Inflammatory macrophage (primary cell): ENCODE results near the gene TENT5C.

Source experiments
- DNase-seq, 2 donors: peaks; one replicate each; pipeline ENCODE4 v3.0.0-alpha.2; 2020 to 2022

TENT5C gene

GRCh38 chr1:117657949-117658660 lies 52.3 kb downstream of the TENT5C start:
- DNase-seq = no peak

- DNase-seq = no peak
These were observed 52.8 kb downstream of the TENT5C start for GRCh38 chr1:117658676-117659075.

- DNase-seq = no peak
These were observed 53.9 kb downstream of the TENT5C start for GRCh38 chr1:117659550-117660270.

- no peak for DNase-seq
These were observed 54.6 kb downstream of the TENT5C start for GRCh38 chr1:117660271-117660965.

- no peak for DNase-seq
These were observed 55.2 kb downstream of the TENT5C start for GRCh38 chr1:117661027-117661426.

GRCh38 chr1:117662667-117663066 lies 56.8 kb downstream of the TENT5C start:
- DNase-seq = no peak

- no peak for DNase-seq
These were observed 57.5 kb downstream of the TENT5C start for GRCh38 chr1:117663156-117663902.

- DNase-seq = no peak
These were observed 58.5 kb downstream of the TENT5C start for GRCh38 chr1:117664314-117664713.

- DNase-seq = no peak
These were observed 59.9 kb downstream of the TENT5C start for GRCh38 chr1:117665556-117666270.

GRCh38 chr1:117669572-117669971 lies 63.7 kb downstream of the TENT5C start:
- no peak for DNase-seq

GRCh38 chr1:117670976-117671780 lies 65.3 kb downstream of the TENT5C start:
- DNase-seq = no peak

- peak; percentile 19 to 51 for DNase-seq
These were observed 66.1 kb downstream of the TENT5C start for GRCh38 chr1:117671781-117672501.

GRCh38 chr1:117672756-117673155 lies 66.9 kb downstream of the TENT5C start:
- no peak for DNase-seq

- DNase-seq = no peak
These were observed 67.6 kb downstream of the TENT5C start for GRCh38 chr1:117673405-117673804.

GRCh38 chr1:117674521-117675400 lies 68.9 kb downstream of the TENT5C start:
- peak; percentile 21 to 28 for DNase-seq

- DNase-seq = no peak
These were observed 70.1 kb downstream of the TENT5C start for GRCh38 chr1:117675907-117676430.

GRCh38 chr1:117676615-117677130 lies 70.8 kb downstream of the TENT5C start:
- no peak for DNase-seq
